MCF 10A (cell line): ENCODE measurements around the gene RAD9A. TPM values are rescaled to one million over a fixed set of nuclear protein-coding genes. Genes with fewer than 3 reads are reported as not detected.
A peak's percentile ranks its signal among the peaks of the same experiment; 100 is the strongest.

ENCODE experiments used
- BruUV-seq: library from RNA; stranded (reverse); fragments of 400-500 nt; replicated peaks from 2 replicates; lab custom pipeline; 2021; lab: Mats Ljungman, UMichigan
- CTCF ChIA-PET: fragments of 300-600 bp; sonication (Branson Sonifier 250); formaldehyde crosslinking; extraction: SDS; loops from one replicate; lab custom pipeline; 2021; ENCODE audit warnings: antibody characterized with exemption, inconsistent platforms; lab: Yijun Ruan, JAX
- POLR2A ChIA-PET: fragments of 300-600, 350-650 bp; sonication (Branson Sonifier 250); formaldehyde crosslinking; extraction: SDS; loops from one replicate; lab custom pipeline; 2020; ENCODE audit warnings: antibody characterized with exemption, inconsistent platforms; lab: Yijun Ruan, JAX
- DNase-seq: peaks from one replicate; pipeline ENCODE4 v3.0.0-alpha.2; 2018; ENCODE audit not compliant: unreplicated experiment
- H3K27ac Mint-ChIP-seq: one replicate; pipeline ENCODE4 v1.8.0; 2022; ENCODE audit warnings: mild to moderate bottlenecking, low read depth, mixed read lengths; ENCODE audit not compliant: unreplicated experiment
- H3K27me3 Mint-ChIP-seq: one replicate; pipeline ENCODE4 v1.8.0; 2022; ENCODE audit warnings: mixed read lengths; ENCODE audit not compliant: insufficient read depth, unreplicated experiment
- H3K36me3 Mint-ChIP-seq: one replicate; pipeline ENCODE4 v1.8.0; 2022; ENCODE audit warnings: mild to moderate bottlenecking, moderate library complexity, mixed read lengths; ENCODE audit not compliant: insufficient read depth, unreplicated experiment
- H3K4me1 Mint-ChIP-seq: one replicate; pipeline ENCODE4 v1.8.0; 2022; ENCODE audit warnings: mixed read lengths; ENCODE audit not compliant: insufficient read depth, unreplicated experiment
- H3K4me3 Mint-ChIP-seq: one replicate; pipeline ENCODE4 v1.8.0; 2022; ENCODE audit warnings: mild to moderate bottlenecking, moderate library complexity, mixed read lengths; ENCODE audit not compliant: unreplicated experiment
- H3K9me3 Mint-ChIP-seq: one replicate; pipeline ENCODE4 v1.8.0; 2022; ENCODE audit warnings: mixed read lengths; ENCODE audit not compliant: unreplicated experiment
- CTCF ChIP-seq: fragments of 200-600 bp; IDR thresholded peaks from one replicate; pipeline ENCODE4 v1.8.0; 2022; ENCODE audit warnings: antibody characterized with exemption, mild to moderate bottlenecking; ENCODE audit not compliant: unreplicated experiment
- intact Hi-C: fragments of 100-400 bp; cut with micrococcal nuclease; formaldehyde crosslinking; loops from 2 replicates; pipeline ENCODE4 v1.14.1; 2022
- total RNA-seq: library from RNA; stranded (reverse); gene quantifications from 2 replicates; pipeline ENCODE4 v1.2.3, GENCODE V29; 2022

RAD9A gene
- total RNA-seq, 1 experiment from 2014 or later, result 9.9 TPM

- DNase-seq, result no peak
- H3K4me3 Mint-ChIP-seq, result no peak overlapping the region
- TSS peak; percentile 57 for BruUV-seq
- peaks cover 35% of the 10 kb centered on the region for H3K36me3 Mint-ChIP-seq
- peaks cover 5% of the 10 kb centered on the region for H3K4me1 Mint-ChIP-seq
- ChIA-PET CTCF (interaction anchor here (1.2 kb wide), 1 partner anchor 13 kb away, joined by 4 read pairs; no protein-coding TSS in a partner anchor), POLR2A (interaction anchor here (0.7 kb wide), 2 partner anchors 15 to 554 kb away, joined by 3 read pairs; no protein-coding TSS in a partner anchor)
- no peaks in the 10 kb centered on the region for H3K9me3 Mint-ChIP-seq
- no peak for TF ChIP-seq CTCF
- intact Hi-C loops, result no loop called here
- no peaks in the 10 kb centered on the region for H3K27me3 Mint-ChIP-seq
- H3K27ac Mint-ChIP-seq, result no peak overlapping the region
Observed at GRCh38 chr11:67397986-67398660, 6.3 kb downstream of the RAD9A start.

- CTCF ChIA-PET, result interaction anchor here (0.6 kb wide), 1 partner anchor 42 kb away, joined by 4 read pairs; no protein-coding TSS in a partner anchor
- peaks cover 5% of the 10 kb centered on the region for H3K4me1 Mint-ChIP-seq
- H3K4me3 Mint-ChIP-seq, result no peak overlapping the region
- no peak for DNase-seq
- H3K9me3 Mint-ChIP-seq, result no peaks in the 10 kb centered on the region
- no peak overlapping the region for H3K27ac Mint-ChIP-seq
- no peak for TF ChIP-seq CTCF
- BruUV-seq, result no TSS peak
- no peaks in the 10 kb centered on the region for H3K27me3 Mint-ChIP-seq
- intact Hi-C loops, result no loop called here
- H3K36me3 Mint-ChIP-seq, result peaks cover 34% of the 10 kb centered on the region
- POLR2A ChIA-PET, result interaction anchor here (1.6 kb wide), 1 partner anchor 184 kb away, joined by 3 read pairs; the partner anchor contains the start of gene GSTP1
Observed at GRCh38 chr11:67398661-67399563, 7.1 kb downstream of the RAD9A start.

GRCh38 chr11:67400251-67400941 is 8.6 kb downstream of the RAD9A start:
- H3K36me3 Mint-ChIP-seq, result peaks cover 33% of the 10 kb centered on the region

More at GRCh38 chr11:67400251-67400941, 8.6 kb downstream of the RAD9A start:
- Mint-ChIP-seq H3K4me3 (peak overlapping the region; percentile 71), H3K9me3 (no peaks in the 10 kb centered on the region), H3K4me1 (peaks cover 9% of the 10 kb centered on the region), H3K27me3 (no peaks in the 10 kb centered on the region), H3K27ac (no peak overlapping the region)
- intact Hi-C loops, result no loop called here
- DNase-seq, result no peak
- TF ChIP-seq CTCF, result no peak
- POLR2A ChIA-PET, result interaction anchor here (0.6 to 3.3 kb wide), 15 partner anchors 9 to 183 kb away, joined by 3 to 61 read pairs (median 7); partner anchors contain the start of genes AIP, ANKRD13D, CDK2AP2 and GSTP1
- CTCF ChIA-PET, result interaction anchor here (0.6 to 2.0 kb wide), 11 partner anchors 8 to 106 kb away, joined by 3 to 11 read pairs (median 4); partner anchors contain the start of genes RAD9A, RPS6KB2 and TMEM134
- no TSS peak for BruUV-seq
